GM18907 (cell line): Measurements from ENCODE around the gene LAMB3.

Source experiments
- ATAC-seq: cut with Tn5 transposase; IDR thresholded peaks from one replicate; pipeline ENCODE4 v1.9.1; 2021; ENCODE audit warnings: mild to moderate bottlenecking, moderate library complexity; ENCODE audit not compliant: unreplicated experiment

LAMB3 gene

DNA sequence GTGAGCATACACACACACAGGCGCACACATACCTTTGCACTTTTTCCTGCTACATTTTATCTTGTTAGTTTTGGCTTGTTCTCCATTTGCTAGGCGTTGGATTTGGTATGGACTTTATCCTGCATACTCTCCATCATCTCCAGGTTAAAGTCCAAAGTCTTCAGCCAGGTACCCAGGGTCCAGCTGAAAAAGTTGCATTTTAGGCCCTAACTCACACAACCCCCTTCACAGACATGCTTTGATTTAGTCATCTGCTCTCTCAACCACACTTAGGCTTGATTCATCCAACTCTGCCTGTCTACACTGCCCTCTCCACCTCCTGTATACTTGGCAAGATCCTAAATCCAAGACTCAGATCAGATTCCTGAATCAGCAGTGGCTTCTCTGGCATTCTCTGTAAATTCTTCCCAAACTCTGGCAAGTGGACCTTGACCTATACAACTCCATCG is 10.7 kb upstream of the LAMB3 start:
- ATAC-seq, result no peak

DNA sequence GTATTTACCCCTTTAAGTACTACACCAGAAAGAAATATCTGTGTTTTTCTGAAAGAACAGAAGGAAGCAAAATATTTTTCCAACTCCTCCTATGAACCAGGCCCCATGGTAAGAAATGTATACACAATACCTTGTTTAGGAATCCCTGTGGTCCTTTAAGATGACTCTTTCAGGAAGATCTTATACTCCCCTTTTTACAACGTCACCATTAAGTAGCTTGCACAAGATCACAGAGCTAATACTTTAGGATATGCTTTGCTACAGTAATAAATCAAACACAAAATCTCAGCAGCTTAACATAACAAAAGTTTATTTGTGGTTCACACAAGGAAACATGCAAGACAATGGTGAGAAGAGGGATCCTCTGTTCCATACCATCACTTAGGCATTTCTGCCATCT is 8.8 kb upstream of the LAMB3 start:
- ATAC-seq, result no peak

DNA sequence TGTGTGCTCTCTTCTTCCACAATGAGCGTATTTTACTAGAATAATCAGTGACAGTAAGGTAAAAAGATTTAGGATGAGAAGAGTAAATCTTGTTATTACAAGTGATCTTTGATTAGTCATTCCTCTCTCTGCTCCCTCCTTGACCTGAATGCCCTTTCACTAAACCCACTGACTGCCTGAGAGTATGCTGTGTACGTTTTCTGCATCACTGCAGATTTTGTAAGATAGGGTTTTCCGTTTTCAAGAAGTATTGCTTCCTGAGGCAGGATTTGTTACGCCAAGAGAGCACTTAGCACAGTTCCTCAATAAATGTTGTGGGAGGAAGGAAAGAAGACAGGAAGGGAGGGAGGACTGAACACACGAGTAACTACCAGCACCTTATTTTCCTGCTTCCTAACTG is 7.7 kb upstream of the LAMB3 start:
- peak; percentile 92 for ATAC-seq

DNA sequence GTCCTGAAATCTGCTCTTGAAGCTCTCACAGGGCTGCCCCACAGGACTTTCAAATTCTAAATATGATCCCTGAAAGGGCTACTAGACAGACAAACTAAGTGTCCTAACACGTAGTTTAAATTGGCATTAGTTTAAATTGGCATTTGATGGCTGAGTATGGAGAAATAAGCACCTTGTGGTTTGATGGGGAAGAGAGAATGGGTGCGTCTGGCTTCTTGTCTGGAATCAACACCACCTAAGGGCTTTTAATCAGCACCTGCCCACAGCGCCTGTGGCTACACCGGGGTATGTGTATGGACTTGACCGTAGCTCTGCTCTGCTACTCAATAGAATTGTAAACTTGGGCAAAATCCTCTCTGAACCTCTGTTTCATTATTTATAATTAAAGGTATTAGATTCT is 5.7 kb upstream of the LAMB3 start:
- ATAC-seq, result no peak

DNA sequence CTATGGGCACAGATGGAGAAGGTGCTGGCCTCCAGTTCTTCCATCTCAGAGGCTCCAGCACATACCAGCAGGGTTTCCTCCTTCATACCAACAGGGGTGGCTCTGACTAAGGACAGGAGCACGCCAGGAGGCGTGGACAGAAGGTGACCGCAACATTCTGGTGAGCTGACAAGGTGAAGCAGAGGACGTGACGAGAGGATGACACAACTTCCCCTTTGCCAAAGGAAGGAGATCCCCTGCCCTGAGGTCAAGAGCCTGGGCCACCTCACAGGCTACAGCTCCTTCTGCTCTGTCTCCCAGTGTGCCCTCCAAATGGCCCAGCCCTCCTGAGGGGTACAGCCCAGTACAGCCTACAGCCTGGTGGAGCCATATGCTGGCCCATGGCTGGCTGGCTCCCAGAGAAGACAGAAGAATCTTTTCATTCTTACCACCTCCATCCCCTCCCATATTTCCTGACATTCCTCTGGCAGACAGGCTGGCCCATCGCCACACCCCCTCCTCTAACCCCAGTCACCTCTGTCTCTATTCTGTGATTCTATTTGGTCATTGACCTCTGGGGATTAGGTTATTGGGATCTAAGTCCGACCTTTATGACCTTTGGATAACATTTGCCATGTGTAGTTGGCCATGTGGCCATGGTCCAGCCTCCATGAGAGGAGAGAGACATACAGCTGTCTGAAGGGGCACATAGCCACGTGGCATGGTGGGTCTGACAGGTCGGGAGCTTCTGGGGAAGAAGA is 5.1 kb upstream of the LAMB3 start:
- no peak for ATAC-seq

DNA sequence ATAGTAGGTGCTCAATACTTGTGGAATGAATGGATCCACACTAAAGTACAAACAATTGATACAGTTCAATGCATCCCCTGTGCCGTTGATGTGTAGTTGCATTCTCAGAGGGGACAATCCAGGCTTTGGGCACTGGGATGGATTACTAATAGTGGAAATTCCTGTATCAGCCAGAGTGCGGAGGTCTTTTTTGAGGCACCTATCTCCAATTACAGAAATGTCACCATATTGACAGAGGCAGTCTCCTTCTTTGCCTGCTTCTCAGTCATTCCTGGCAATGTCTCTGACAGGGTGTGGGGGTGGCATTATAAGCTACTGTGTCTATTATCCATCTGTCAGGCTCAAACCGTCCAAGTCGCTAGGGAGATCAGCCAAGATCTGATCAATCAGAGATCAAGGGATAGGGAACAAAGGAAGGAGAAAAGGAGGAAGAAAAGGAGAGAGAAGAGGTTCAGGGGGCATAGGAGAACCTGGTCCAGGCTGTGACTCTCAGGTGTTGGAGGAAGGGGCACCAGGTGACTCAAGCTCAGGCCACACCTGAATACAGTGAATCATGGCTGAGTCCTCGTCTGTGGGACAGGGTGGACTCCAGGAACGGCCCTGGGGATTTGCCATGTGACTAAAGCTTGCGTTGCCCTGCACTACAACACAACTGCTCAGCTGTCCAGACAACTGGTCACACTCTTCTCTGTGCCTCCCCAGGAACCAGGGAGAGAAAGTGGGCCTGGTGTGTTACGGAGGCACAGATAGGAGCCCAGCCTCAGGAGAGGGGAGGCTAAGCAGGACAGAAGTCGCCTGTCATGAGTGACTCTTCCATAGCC is 3.4 kb upstream of the LAMB3 start:
- no peak for ATAC-seq

DNA sequence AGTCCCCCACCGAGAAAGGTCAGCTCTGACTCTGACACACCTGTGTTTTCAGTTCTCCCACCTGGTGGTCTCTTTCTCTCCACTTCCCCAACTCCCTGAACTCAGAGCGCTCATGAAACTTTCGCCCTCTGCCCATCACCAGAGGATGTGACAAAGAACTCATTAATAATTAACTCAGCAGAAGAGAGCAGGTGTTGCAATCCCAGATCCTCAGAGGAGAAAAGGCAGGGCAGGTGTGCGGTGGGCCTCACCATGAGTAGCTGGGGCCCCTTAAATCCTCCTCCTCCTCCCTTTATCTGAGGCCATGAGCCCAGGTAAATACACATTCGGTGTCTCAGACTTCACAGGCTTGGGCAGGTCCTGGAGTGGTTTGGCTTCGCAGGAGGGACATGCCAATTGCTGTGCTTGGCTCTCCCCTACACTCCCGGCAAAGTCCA is 1.7 kb upstream of the LAMB3 start:
- ATAC-seq, result peak; percentile 52

DNA sequence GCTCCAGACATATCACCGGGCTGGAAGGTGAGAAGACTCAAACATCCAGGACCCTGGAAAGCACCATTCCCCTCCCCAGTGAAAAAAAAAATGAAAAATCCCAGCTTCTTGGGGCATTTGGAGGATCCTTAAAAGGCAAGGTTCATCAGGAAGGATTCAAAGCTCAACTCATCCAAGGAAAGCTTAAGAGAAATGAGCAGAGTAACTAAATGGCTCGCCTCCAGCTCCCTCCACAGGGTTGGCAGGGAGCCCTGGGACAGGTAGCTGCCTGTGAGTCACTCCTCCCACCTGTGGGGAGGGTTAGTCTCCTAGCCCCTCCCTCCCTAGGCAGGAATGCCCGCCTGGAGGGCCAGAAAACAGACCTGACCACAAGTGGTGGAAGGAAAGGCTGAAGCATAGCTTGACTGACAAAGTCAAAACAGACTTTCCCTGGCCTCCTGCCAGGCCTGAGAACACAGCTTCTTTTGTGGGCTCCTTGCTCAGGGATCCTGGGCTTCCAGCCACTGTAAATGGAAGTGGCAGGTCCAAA is 712 bp upstream of the LAMB3 start:
- no peak for ATAC-seq

DNA sequence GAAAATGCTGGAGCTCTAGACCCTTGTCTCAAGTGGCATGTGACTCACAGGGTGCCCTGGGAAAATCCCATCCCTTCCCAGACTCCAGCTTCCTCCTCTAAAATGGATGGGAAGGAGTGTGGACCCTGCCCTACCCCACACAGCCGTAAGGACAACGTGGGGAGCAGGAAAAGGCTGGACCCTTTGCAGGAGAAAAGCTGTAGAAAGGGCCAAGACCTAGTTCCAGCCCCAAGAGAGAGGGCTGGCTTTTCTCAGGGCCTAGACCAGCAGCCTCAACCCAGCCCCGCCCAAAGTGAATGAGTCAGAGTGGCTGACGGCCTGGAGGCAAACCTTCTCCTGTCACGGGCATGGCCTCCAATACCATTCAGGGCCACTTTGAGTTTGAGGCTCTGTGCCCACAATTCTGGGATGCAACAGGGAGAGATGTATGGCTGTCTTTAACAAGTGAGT is 1.1 kb downstream of the LAMB3 start:
- ATAC-seq, result peak; percentile 72

DNA sequence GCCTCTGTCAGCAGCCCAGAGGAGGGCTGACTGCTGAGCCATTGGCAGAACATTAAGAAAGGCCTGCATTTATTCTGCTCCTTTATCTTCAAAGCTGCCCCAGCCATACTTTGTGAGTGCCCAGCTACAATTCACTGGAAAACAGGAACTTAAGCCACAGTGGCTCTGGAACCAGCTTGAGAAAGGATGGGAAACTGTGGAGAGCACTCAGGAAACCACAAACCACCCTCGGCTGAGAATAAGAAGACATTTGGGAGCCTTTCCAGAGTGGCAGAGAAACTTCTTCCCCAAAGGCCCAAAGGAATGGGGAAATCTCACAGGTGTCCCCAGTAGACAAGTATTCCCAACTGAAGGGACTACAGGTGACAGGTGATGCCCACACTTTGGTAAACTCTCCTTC is 1.8 kb downstream of the LAMB3 start:
- no peak for ATAC-seq

DNA sequence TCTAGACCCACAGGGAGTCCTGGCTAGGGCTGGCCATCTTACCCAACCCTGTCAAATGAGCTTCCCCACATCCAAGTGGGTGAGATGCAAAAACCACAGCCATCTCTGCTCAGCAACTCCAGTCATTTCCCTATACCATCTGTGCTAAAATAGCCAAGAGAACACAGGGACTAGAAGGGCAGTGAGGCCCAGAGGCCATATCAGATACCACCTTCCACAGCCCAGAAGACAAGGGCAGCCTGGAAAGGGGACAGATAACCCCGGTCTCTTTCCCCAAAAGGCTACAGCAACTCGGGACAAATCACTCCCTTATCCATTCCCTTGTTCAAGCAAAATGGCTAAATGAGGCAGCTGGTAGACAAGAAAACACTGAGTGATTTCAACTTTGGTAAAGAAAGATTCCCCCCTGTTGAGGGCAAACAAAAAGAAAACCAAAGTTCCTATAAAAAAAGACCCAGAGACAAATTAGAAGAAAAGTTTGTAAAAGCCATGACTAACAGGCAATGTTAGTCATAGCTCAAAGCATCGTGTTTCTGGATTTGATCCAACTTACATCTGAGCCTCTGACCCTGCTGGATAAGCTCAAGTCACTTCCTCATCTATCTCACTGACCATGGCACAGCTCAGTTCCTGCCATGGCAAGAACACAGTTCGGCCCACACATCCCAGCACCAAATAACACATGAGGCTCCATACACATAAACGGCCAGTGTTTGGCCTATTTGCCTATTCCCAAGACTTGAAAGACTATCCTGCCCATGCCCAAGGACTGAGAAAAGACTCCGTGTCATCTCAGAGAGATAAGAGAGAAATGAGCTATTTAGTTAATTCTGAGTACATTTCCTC is 3.1 kb downstream of the LAMB3 start:
- no peak for ATAC-seq

DNA sequence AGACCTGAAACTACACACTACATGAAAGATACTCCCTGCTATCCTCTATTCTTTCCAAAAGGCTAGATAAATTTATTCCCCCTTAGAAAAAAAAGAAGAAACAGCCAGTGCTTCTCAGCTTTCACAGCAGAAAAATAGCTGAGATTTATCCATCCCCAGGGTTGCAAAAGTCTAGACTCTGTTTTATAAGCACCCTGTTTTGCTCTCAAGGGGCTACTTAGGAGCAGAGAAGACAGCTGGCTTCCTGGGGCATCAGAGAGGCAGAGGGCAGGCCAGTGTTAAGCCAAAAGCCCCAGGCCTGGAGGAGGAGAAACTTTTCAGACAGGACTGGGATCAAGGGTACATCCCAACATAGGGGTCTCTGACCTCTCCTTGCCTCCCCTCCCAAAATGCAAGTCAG is 3.9 kb downstream of the LAMB3 start:
- ATAC-seq, result no peak

DNA sequence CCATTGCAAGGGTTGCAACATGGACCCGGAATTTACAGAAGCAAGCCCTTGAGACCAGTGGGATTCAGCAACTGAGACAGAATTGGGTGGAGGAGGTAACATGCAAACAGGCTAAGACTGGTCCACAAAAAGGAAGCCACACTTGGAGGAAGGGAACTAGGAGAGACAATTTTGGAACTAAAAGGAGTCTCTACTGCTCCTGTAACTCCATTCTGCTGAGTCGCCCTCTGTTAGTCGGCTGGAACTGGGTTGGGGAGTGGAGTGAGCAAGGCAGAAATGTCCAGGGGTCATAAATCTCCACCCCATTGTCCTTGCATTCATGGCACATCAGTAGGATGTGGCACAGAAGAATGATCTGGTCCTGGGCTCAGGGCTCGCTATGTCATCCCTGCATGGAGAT is 5.1 kb downstream of the LAMB3 start:
- no peak for ATAC-seq

DNA sequence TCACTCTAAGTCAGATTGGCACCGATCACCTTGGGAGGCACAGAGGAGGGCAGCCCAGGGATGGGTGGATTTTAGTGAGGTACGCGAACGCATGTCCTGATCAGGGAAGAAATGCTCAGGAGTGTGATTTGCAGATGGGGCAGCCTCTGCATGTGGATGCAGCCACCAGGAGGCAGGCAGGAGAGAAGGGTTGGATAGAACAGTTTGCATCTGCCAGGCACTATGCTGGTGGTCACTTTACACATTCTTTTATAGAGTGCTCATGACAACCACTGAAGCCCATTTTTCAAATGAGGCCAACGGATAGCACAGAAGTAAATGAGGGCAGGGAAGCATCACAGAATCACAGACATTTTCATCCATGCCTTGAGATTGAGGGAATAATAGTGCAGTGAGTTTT is 5.7 kb downstream of the LAMB3 start:
- ATAC-seq, result no peak

DNA sequence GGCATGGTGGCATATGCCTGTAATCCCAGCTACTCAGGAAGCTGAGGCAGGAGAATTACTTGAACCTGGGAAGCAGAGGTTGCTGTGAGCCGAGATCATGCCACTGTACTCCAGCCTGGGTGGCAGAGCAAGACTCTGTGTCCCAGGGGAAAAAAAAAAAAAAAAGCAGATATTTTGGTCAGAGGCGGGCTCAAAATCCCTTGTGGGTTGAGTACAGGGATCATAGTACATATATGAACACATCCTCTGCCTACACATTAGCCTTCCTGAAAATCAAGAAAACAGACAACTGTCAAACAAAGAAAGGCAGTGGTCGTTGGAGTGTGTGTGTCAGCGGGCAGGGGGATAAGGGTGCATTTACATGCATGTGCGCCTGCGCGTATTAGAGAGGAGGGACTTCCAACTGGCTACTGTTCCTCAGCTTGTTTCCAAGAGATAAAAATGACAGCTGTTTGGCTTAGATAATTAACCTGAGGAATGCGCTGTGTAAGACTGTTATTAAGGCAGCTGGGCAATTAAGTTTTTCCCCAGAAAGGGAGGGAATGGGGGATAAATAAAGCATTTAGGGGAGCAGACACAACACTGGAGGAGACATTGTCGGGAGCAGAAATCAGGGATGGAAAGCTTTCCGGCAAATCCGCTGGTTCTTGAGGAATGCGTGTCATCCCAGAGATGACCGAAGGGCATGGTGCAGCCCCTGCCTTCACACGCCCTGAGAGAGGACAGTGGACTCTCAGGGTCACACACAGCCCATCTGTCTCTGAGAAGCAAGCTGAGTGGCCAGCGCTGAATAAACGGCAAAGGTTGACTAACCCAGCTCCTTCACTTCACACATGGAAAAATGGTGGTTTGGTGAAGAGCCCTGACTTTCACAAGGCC is 6.4 kb downstream of the LAMB3 start:
- no peak for ATAC-seq

DNA sequence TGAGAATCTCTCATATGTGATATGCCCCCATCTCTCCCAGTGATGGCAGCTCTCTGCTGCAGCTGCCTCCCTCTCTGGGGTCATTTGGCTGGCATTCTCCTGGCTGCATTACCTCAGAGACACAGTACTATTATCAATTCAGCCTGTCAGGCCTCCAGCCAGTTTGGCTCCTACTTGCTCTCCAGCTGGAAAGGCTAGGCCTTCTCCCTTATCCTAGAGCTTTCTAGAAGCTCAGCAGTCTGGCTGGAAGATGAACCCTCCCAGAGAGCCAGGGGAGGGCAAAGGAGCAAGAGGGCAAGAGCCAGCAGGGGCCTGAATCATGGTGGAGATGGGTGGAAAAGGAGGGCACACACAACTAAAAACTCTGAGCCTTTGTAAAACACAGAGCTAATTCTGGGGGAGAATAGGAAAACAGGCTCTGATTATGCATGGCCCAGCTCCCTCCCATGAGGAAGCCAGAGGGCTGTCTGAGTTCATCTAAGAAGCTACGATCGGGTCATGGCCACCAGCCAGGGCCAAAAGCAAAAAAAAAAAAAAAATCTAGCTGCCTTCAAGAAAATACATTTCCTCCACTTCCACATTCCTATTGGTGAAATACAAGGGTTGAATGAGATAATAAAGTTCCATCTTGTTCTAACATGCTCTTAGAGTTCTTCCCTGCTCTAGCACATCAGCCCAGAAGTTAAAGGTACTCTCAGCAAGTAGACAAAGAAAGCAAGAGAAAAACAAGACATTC is 8.8 kb downstream of the LAMB3 start:
- no peak for ATAC-seq

DNA sequence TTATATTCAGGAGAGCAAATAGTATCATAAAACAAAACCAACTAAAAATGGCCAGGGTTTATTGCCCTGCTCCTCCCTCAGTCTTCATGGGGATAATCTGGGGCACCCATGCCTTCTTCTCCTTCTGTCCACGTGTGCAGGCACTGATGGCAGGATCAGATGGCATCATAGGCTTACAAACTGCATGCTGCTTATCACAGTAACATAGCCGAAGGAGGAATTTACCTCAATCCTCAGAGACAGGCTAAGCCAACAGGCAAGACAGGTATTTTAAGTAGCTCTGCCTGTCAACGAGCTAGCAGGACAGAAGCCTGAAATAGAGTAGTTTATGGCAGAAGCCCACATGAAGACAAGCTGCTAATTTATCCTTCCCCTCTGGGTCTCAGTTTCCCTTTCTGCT is 9.4 kb downstream of the LAMB3 start:
- ATAC-seq, result no peak

DNA sequence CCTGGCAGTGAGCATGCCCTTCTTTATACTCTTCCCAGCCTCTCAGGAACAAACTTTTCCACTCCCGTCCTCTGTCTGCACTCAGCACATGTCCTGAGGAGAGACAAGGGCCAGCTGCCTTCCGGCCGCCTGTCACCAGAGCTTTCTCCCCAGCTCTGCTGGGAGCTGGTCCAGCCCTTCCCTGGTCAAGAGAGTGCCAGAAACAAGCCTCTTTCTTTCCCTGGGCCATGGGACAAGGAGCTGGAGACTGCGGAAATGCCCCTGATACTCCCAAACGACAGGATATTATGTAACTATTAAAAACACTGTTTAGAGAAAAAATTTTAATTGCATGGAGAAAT is 10.4 kb downstream of the LAMB3 start:
- no peak for ATAC-seq

DNA sequence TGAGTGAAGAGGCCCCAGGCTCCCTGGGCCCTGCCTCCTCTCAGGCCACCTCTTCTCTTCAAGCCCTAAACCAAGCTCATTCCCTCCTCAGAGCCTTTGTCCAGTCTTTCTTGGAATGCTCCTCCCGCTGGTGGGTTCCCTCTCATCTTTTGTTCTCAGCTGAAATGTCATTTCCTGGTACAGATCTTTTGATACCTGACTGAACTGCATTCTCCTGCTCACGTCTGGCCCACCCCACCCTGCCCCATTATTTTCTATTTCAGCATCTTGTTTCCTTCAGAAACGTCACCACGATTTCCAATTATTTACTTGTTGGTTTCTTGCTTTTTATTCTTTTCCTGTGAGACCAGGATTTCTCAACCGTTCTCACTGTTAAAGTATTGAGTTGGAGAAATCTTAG is 16.4 kb downstream of the LAMB3 start:
- no peak for ATAC-seq
